Cardiac fibroblast (primary cell): ENCODE data around the gene HMMR.

ENCODE experiments used
- DNase-seq, 2 donors: peaks; one replicate each; pipeline versions ENCODE4 v3.0.0 to v3.0.0-alpha.2; 2010; ENCODE audit warnings: low read depth in 2 of 2
- H3K4me3 ChIP-seq, 2 donors: replicated peaks in 1 of 2; 1 replicate in 1 of 2; 2 replicates in 1 of 2; pipeline ENCODE4 v1.5.1; 2011; ENCODE audit warnings: low read depth in 2 of 2, low read length in 2 of 2, mild to moderate bottlenecking in 2 of 2, moderate library complexity in 1 of 2
- CTCF ChIP-seq: IDR thresholded peaks from one replicate; pipeline ENCODE4 v1.5.1; 2011; ENCODE audit warnings: low read depth, mild to moderate bottlenecking, low read length, inconsistent platforms

The HMMR gene

GRCh38 chr5:163436515-163436914, 23.9 kb upstream of the HMMR start:
- no peak overlapping the region for H3K4me3 ChIP-seq
- DNase-seq = no peak
- TF ChIP-seq CTCF = no peak

DNA sequence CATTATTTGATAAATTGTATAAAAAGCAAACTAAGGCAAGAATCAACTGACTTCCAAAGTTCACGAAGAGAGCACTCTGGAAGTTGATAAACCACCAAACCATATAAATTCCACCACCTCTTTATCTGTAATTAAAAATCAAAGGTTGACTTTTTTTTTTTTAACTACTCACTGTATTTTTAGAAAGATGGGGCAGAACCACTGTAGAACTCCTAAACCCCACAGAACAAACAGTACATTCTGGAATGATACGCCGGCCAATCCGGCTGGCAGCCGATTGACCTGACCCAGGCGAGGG, 23.5 kb upstream of the HMMR start:
- DNase-seq = no peak
- TF ChIP-seq CTCF = no peak
- H3K4me3 ChIP-seq = peak overlapping the region; percentile 84 to 87

GRCh38 chr5:163437309-163438182, 22.9 kb upstream of the HMMR start, which contains the start of gene CCNG1:
Gene CCNG1 (plus strand): TSS chr5:163437595. CDS start chr5:163439257, 1,662 bp downstream.
- peak; percentile 97 for DNase-seq
- H3K4me3 ChIP-seq = peak within 1 kb of the TSS; percentile 84 to 87
- TF ChIP-seq CTCF = no peak

DNA sequence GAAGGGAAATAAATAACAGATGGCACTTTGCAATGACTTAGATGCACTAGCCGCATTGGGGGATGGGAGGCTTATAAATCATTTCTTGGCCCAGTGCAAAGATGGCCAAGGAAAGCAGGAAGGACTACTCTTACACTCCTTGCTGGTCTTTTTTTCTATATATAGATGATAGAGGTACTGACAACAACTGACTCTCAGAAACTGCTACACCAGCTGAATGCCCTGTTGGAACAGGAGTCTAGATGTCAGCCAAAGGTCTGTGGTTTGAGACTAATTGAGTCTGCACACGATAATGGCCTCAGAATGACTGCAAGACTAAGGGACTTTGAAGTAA, 21.4 kb upstream of the HMMR start:
- TF ChIP-seq CTCF = no peak
- DNase-seq = peak; percentile 9 to 42
- peak overlapping the region in 1 of 2 donors; percentile 87 for H3K4me3 ChIP-seq

- no peak overlapping the region for H3K4me3 ChIP-seq
- no peak for DNase-seq
- no peak for TF ChIP-seq CTCF
Observed at GRCh38 chr5:163440954-163441353, 19.5 kb upstream of the HMMR start.

GRCh38 chr5:163444526-163444925, 15.9 kb upstream of the HMMR start:
- no peak for DNase-seq
- no peak for TF ChIP-seq CTCF
- H3K4me3 ChIP-seq = no peak overlapping the region

DNA sequence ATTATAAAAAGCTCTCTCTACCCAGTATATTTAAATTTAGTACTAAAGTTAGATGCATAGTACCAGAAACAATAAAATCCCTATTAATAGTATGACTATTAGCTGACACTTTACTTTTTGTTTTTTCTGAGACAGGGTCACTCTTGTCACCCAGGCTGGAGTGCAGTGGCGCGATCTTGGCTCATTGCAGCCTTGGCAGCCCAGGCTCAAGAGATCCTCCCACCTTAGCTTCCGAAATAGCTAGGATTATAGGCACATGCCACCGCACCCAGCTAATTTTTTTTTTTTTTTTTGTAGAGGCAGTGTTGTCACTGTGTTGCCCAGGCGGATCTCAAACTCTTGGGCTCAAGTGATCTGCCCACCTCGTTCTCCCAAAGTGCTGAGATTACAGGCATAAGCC, 15.1 kb upstream of the HMMR start:
- no peak for DNase-seq
- H3K4me3 ChIP-seq = no peak overlapping the region
- no peak for TF ChIP-seq CTCF
